K562 (cell line): ENCODE results near the gene SMARCA4. TPM values are rescaled to one million over a fixed set of nuclear protein-coding genes. Genes with fewer than 3 reads are reported as not detected.

ENCODE experiments used
- ATAC-seq: fragments of 200-7000 bp; cut with Tn5 transposase; 3 replicates; pipeline ENCODE4 v1.9.1; 2020; ENCODE audit warnings: moderate library complexity
- BruUV-seq: library from RNA; stranded (reverse); fragments of 400-500 nt; replicated peaks from 2 replicates; lab custom pipeline; 2021; lab: Mats Ljungman, UMichigan
- CTCF ChIA-PET: fragments of 300-600 bp; formaldehyde crosslinking; extraction: SDS; loops from one replicate; lab custom pipeline; 2021; ENCODE audit warnings: low intra/inter-chr PET ratio; lab: Yijun Ruan, JAX
- POLR2A ChIA-PET: fragments of 300-600, 350-650 bp; sonication (Branson Sonifier 250); formaldehyde crosslinking; extraction: SDS; loops from one replicate; lab custom pipeline; 2021; ENCODE audit warnings: antibody characterized with exemption, inconsistent platforms; lab: Yijun Ruan, JAX
- DNase-seq, 4 experiments: peaks; one replicate each; pipeline versions ENCODE4 v3.0.0 to v3.0.0-alpha.2; 2011 to 2018; ENCODE audit warnings: low spot score in 3 of 4, mixed read lengths in 3 of 4; ENCODE audit errors: extremely low read depth in 1 of 4
- FAIRE-seq: peaks from 2 replicates; lab custom pipeline; 2011; peaks lifted over from hg19 to GRCh38; lab: Jason Lieb, UNC
- H2AFZ ChIP-seq: 2 replicates; pipeline ENCODE4 v1.6.0; 2011; ENCODE audit warnings: low read depth, low read length, control low read depth, inconsistent platforms
- H3K27ac ChIP-seq: fragments of 200-600 bp; 3 replicates; pipeline ENCODE4 v1.8.0; 2011; ENCODE audit warnings: low read depth, mild to moderate bottlenecking, control low read depth, inconsistent platforms, low read length, moderate library complexity, mixed read lengths; ENCODE audit errors: extremely low read depth
- H3K27me3 ChIP-seq, 2 experiments: fragments of 300-600 bp in 1 of 2; 2 replicates in 1 of 2; 3 replicates in 1 of 2; pipeline versions ENCODE4 v1.6.0 to v1.8.0; 2011; ENCODE audit warnings: inconsistent platforms in 2 of 2, low read length in 2 of 2, mild to moderate bottlenecking in 1 of 2, mixed read lengths in 1 of 2, moderate library complexity in 1 of 2; ENCODE audit not compliant: control insufficient read depth in 2 of 2, insufficient read depth in 2 of 2
- H3K36me3 ChIP-seq: fragments of 300-600 bp; 3 replicates; pipeline ENCODE4 v1.8.0; 2011; ENCODE audit warnings: mild to moderate bottlenecking, low read length, inconsistent platforms; ENCODE audit not compliant: control insufficient read depth, insufficient read depth
- H3K4me1 ChIP-seq, 2 experiments: fragments of 200-600 bp in 1 of 2; replicated peaks in 1 of 2; 2 replicates in 1 of 2; 3 replicates in 1 of 2; pipeline versions ENCODE4 v1.5.1 to v1.8.0; 2011; ENCODE audit warnings: inconsistent platforms in 2 of 2, low read length in 2 of 2, mild to moderate bottlenecking in 1 of 2, mixed read lengths in 1 of 2, moderate library complexity in 1 of 2; ENCODE audit not compliant: control insufficient read depth in 2 of 2, insufficient read depth in 2 of 2
- H3K4me2 ChIP-seq: 2 replicates; pipeline ENCODE4 v1.6.1; 2011; ENCODE audit warnings: low read length, control low read depth, inconsistent platforms, mixed read lengths; ENCODE audit not compliant: insufficient read depth
- H3K4me3 ChIP-seq: fragments of 200-600 bp; sonication (generic), shearing (Covaris generic); 2 replicates; pipeline ENCODE4 v1.5.1; 2016; ENCODE audit warnings: control low read depth, inconsistent platforms
- H3K79me2 ChIP-seq: fragments of 200-600 bp; 3 replicates; pipeline ENCODE4 v1.8.0; 2011; ENCODE audit warnings: low read length, inconsistent platforms; ENCODE audit not compliant: control insufficient read depth, insufficient read depth
- H3K9ac ChIP-seq, 2 experiments: 2 replicates each; pipeline versions ENCODE4 v1.6.0 to v1.6.1; 2011; ENCODE audit warnings: low read depth in 2 of 2, low read length in 2 of 2, control low read depth in 1 of 2, inconsistent platforms in 1 of 2, mild to moderate bottlenecking in 1 of 2, mixed read lengths in 1 of 2; ENCODE audit not compliant: insufficient read depth in 1 of 2
- H3K9me1 ChIP-seq: one replicate; pipeline ENCODE4 v1.6.0; 2011; ENCODE audit warnings: inconsistent platforms, mild to moderate bottlenecking, low read length, moderate library complexity; ENCODE audit not compliant: control insufficient read depth, insufficient read depth
- H3K9me3 ChIP-seq: replicated peaks from 2 replicates; pipeline ENCODE4 v1.5.1; 2011; ENCODE audit warnings: low read depth, low read length, inconsistent platforms; ENCODE audit not compliant: control insufficient read depth, insufficient read depth
- H4K20me1 ChIP-seq: replicated peaks from 2 replicates; pipeline ENCODE4 v1.6.1; 2011; ENCODE audit warnings: low read length, inconsistent platforms, mixed read lengths; ENCODE audit not compliant: control insufficient read depth, insufficient read depth
- ELF1 ChIP-seq: fragments of 200-800 bp; sonication (Bioruptor generic); IDR thresholded peaks from 2 replicates; pipeline ENCODE4 v1.6.1; 2016; ENCODE audit warnings: missing genetic modification characterization, missing compliant biosample characterization
- SPI1 ChIP-seq: IDR thresholded peaks from 2 replicates; pipeline ENCODE4 v1.6.1; 2011; ENCODE audit warnings: low read depth, low read length, control low read depth, borderline replicate concordance
- TFAP4 ChIP-seq: sonication (generic); formaldehyde crosslinking; IDR thresholded peaks from 2 replicates; pipeline ENCODE4 v1.8.0; 2022; ENCODE audit warnings: missing genetic modification reagents, mild to moderate bottlenecking, moderate library complexity, borderline replicate concordance
- THRB ChIP-seq: fragments of 450-650 bp; formaldehyde crosslinking; conservative IDR thresholded peaks from 2 replicates; pipeline ENCODE4 v1.4.0; 2022; ENCODE audit warnings: mild to moderate bottlenecking, missing genetic modification characterization
- ZNF277 ChIP-seq: fragments of 250-450 bp; sonication (Bioruptor Pico); IDR thresholded peaks from 2 replicates; pipeline ENCODE4 v1.8.0; 2022; ENCODE audit warnings: inconsistent platforms, mild to moderate bottlenecking, moderate library complexity, borderline replicate concordance
- ZNF592 ChIP-seq: fragments of 450-650 bp; IDR thresholded peaks from 2 replicates; pipeline ENCODE4 v1.6.1; 2017; ENCODE audit warnings: antibody characterized with exemption, mild to moderate bottlenecking
- WGBS: fragments of 100-300 bp; shearing (Covaris generic); methylation state at CpG from one replicate; pipeline ENCODE4 v1.1.6; 2016; ENCODE audit warnings: low coverage, mixed read lengths; ENCODE audit not compliant: insufficient coverage; ENCODE audit errors: missing lambda C conversion rate; 5-methylcytosine and 5-hydroxymethylcytosine counted together
- in situ Hi-C: fragments of 300-500 bp; cut with MboI; formaldehyde crosslinking; loops from 4 replicates; pipeline ENCODE4 v1.15.0; 2018; ENCODE audit warnings: inconsistent platforms, mixed read lengths
- intact Hi-C: fragments of 100-400 bp; cut with micrococcal nuclease; formaldehyde crosslinking; loops from 2 replicates; pipeline ENCODE4 v1.14.2; 2022
- polyA plus RNA-seq, 8 experiments: library from polyadenylated mRNA; depleted of rRNA in 4 of 8; stranded (reverse) in 5 of 8; unstranded in 3 of 8; fragments of >200 nt; fragmentation: Nextera tagmentation in 2 of 8; fragmentation: Illumina TruSeq in 1 of 8; extraction: Ambion mirVana in 2 of 8; extraction: Trizol in 1 of 8; gene quantifications; 2 replicates each; pipeline versions ENCODE4 v1.2.1 to v1.2.3, GENCODE V29; 2011 to 2014; ENCODE audit warnings: inconsistent platforms in 1 of 8, missing spikeins in 1 of 8
- total RNA-seq, 7 experiments: library from RNA; depleted of rRNA in 6 of 7; stranded (reverse); fragments of >200 nt in 6 of 7; fragmentation: Illumina TruSeq in 2 of 7; extraction: Trizol in 2 of 7; gene quantifications; 2 replicates each; pipeline versions ENCODE4 v1.2.1 to v1.2.3, GENCODE V29; 2011 to 2021; ENCODE audit warnings: low replicate concordance in 1 of 7

SMARCA4 gene
- total and polyA plus RNA-seq, 9 of the 15 experiments (the other 6 are each of a cell fraction or from before 2014, with no cell fraction given) = 19.3 to 207 (median 52.1) TPM

GRCh38 chr19:11005521-11005920, 44.7 kb downstream of the SMARCA4 start:
- no peak overlapping the region for H2AFZ ChIP-seq
- DNase-seq (no peak), ATAC-seq (no peak), FAIRE-seq (no peak)
- no peaks in the 10 kb centered on the region for H3K79me2 ChIP-seq
- H3K9me1 ChIP-seq = no peaks in the 10 kb centered on the region
- H4K20me1 ChIP-seq = no peaks in the 10 kb centered on the region
- BruUV-seq = no TSS peak
- intact Hi-C loops = no loop called here
- in situ Hi-C loops = no loop called here
- WGBS = 85% methylated on average over 5 of the region's 5 CpGs
- ChIA-PET CTCF (no interaction called here), POLR2A (no interaction called here)
- H3K4me2 ChIP-seq = no peak overlapping the region
- H3K27me3 ChIP-seq = no peaks in the 10 kb centered on the region
- no peak overlapping the region; a peak in 1 of 4 replicates for H3K9ac ChIP-seq
- H3K27ac ChIP-seq = no peak overlapping the region
- no peak overlapping the region for H3K4me3 ChIP-seq
- H3K4me1 ChIP-seq = no peaks in the 10 kb centered on the region
- peaks cover 86% of the 10 kb centered on the region; the same call in 2 of the 3 replicates for H3K36me3 ChIP-seq
- H3K9me3 ChIP-seq = no peaks in the 10 kb centered on the region
- TF ChIP-seq ZNF592 (no peak), ELF1 (tag) (no peak), THRB (CRISPR knock-in tag) (no peak), ZNF277 (CRISPR knock-in tag) (no peak), TFAP4 (no peak), SPI1 (no peak)
